GM23338 (cell line): ENCODE results near the gene IL17REL. TPM values are rescaled to one million over a fixed set of nuclear protein-coding genes. Genes with fewer than 3 reads are reported as not detected.

Experiments used
- ATAC-seq: fragments of 200-7000 bp; cut with Tn5 transposase; 3 replicates; pipeline ENCODE4 v1.9.1; 2020
- DNase-seq: peaks from one replicate; pipeline ENCODE4 v3.0.0-alpha.2; 2015; ENCODE audit warnings: low spot score
- H2AFZ ChIP-seq: fragments of 200-600 bp; sonication (generic); 2 replicates; pipeline ENCODE4 v1.8.0; 2016; ENCODE audit warnings: antibody characterized with exemption, mild to moderate bottlenecking, moderate library complexity
- H3F3A ChIP-seq: fragments of 200-600 bp; sonication (generic); replicated peaks from 2 replicates; pipeline ENCODE4 v1.8.0; 2017; ENCODE audit warnings: antibody characterized with exemption, mixed run types, low read depth
- H3K27ac ChIP-seq: fragments of 200-600 bp; sonication (generic); 2 replicates; pipeline ENCODE4 v1.6.1; 2016; ENCODE audit warnings: low read depth
- H3K27me3 ChIP-seq: fragments of 200-600 bp; sonication (generic); 2 replicates; pipeline ENCODE4 v1.8.0; 2016; ENCODE audit warnings: mild to moderate bottlenecking, mixed run types, moderate library complexity; ENCODE audit not compliant: insufficient read depth
- H3K36me3 ChIP-seq: fragments of 200-600 bp; sonication (generic); 2 replicates; pipeline ENCODE4 v1.8.0; 2016; ENCODE audit warnings: mild to moderate bottlenecking; ENCODE audit not compliant: insufficient read depth
- H3K4me1 ChIP-seq: fragments of 200-600 bp; sonication (generic); 2 replicates; pipeline ENCODE4 v1.8.0; 2016; ENCODE audit warnings: mild to moderate bottlenecking, moderate library complexity; ENCODE audit not compliant: insufficient read depth
- H3K4me2 ChIP-seq: fragments of 200-600 bp; sonication (generic); 2 replicates; pipeline ENCODE4 v1.7.1; 2017; ENCODE audit warnings: mixed run types
- H3K4me3 ChIP-seq: fragments of 200-600 bp; sonication (generic); 2 replicates; pipeline ENCODE4 v1.6.1; 2016; ENCODE audit warnings: mixed run types
- H3K79me2 ChIP-seq: fragments of 200-600 bp; sonication (generic); replicated peaks from 2 replicates; pipeline ENCODE4 v1.8.0; 2017; ENCODE audit warnings: mild to moderate bottlenecking; ENCODE audit not compliant: insufficient read depth
- H3K9me2 ChIP-seq: fragments of 200-600 bp; sonication (generic); 2 replicates; pipeline ENCODE4 v1.8.0; 2017; ENCODE audit not compliant: insufficient read depth
- H4K20me1 ChIP-seq: fragments of 200-600 bp; sonication (generic); replicated peaks from 2 replicates; pipeline ENCODE4 v1.8.0; 2017; ENCODE audit warnings: mild to moderate bottlenecking; ENCODE audit not compliant: insufficient read depth
- H3K27ac Mint-ChIP-seq: 2 replicates; pipeline ENCODE4 v1.8.0; 2020; ENCODE audit warnings: inconsistent platforms, mild to moderate bottlenecking, moderate library complexity, mixed read lengths
- H3K27me3 Mint-ChIP-seq: 3 replicates; pipeline ENCODE4 v1.8.0; 2022; ENCODE audit warnings: low read depth, mild to moderate bottlenecking, moderate library complexity, mixed read lengths, inconsistent platforms; ENCODE audit not compliant: insufficient read depth, poor library complexity
- H3K36me3 Mint-ChIP-seq: 3 replicates; pipeline ENCODE4 v1.8.0; 2021; ENCODE audit warnings: low read depth, mild to moderate bottlenecking, inconsistent platforms, moderate library complexity, mixed read lengths
- H3K4me1 Mint-ChIP-seq: 3 replicates; pipeline ENCODE4 v1.8.0; 2020; ENCODE audit warnings: mild to moderate bottlenecking, inconsistent platforms, mixed read lengths
- H3K4me3 Mint-ChIP-seq: 3 replicates; pipeline ENCODE4 v1.8.0; 2021; ENCODE audit warnings: moderate library complexity, mild to moderate bottlenecking, inconsistent platforms, mixed read lengths
- H3K9me3 Mint-ChIP-seq: 3 replicates; pipeline ENCODE4 v1.8.0; 2020; ENCODE audit warnings: moderate library complexity, mild to moderate bottlenecking, inconsistent platforms, mixed read lengths
- CREB1 ChIP-seq: fragments of 250-450 bp; sonication (Bioruptor Pico); IDR thresholded peaks from 2 replicates; pipeline ENCODE4 v1.5.0; 2020; ENCODE audit warnings: low read depth, mild to moderate bottlenecking, moderate library complexity
- EZH2 ChIP-seq: fragments of 200-600 bp; sonication (generic); IDR thresholded peaks from one replicate; pipeline ENCODE4 v1.8.0; 2017; ENCODE audit warnings: antibody characterized with exemption, mild to moderate bottlenecking, low read depth; ENCODE audit not compliant: unreplicated experiment
- EZH2phosphoT487 ChIP-seq: fragments of 200-600 bp; sonication (generic); IDR thresholded peaks from one replicate; pipeline ENCODE4 v1.8.1; 2018; ENCODE audit warnings: antibody characterized with exemption; ENCODE audit not compliant: unreplicated experiment
- NANOG ChIP-seq: IDR thresholded peaks from 2 replicates; pipeline ENCODE4 v1.6.1; 2016; ENCODE audit warnings: antibody characterized with exemption, borderline replicate concordance
- POLR2AphosphoS5 ChIP-seq: IDR thresholded peaks from 2 replicates; pipeline ENCODE4 v1.6.1; 2016; ENCODE audit warnings: antibody characterized with exemption, low read depth
- polyA plus RNA-seq: library from polyadenylated mRNA; unstranded; fragments of >200 nt; fragmentation: Nextera tagmentation; extraction: Ambion mirVana; gene quantifications from 2 replicates; pipeline ENCODE4 v1.2.1, GENCODE V29; 2016
- total RNA-seq: library from RNA; depleted of rRNA; stranded (reverse); fragments of >200 nt; shearing (Covaris generic); gene quantifications from 2 replicates; pipeline ENCODE4 v1.2.3, GENCODE V29; 2014
- TF ChIP-seq, protein P1 (sequence below): IDR thresholded peaks from one replicate; pipeline ENCODE4 v1.6.1; 2018; ENCODE audit warnings: antibody characterized with exemption; ENCODE audit not compliant: unreplicated experiment
- TF ChIP-seq, protein P2 (sequence below): IDR thresholded peaks from 2 replicates; pipeline ENCODE4 v1.6.1; 2016; ENCODE audit warnings: antibody characterized with exemption

Gene IL17REL
- total and polyA plus RNA-seq, 2 experiments from 2014 or later: 0.31 TPM; not detected in 1

DNA sequence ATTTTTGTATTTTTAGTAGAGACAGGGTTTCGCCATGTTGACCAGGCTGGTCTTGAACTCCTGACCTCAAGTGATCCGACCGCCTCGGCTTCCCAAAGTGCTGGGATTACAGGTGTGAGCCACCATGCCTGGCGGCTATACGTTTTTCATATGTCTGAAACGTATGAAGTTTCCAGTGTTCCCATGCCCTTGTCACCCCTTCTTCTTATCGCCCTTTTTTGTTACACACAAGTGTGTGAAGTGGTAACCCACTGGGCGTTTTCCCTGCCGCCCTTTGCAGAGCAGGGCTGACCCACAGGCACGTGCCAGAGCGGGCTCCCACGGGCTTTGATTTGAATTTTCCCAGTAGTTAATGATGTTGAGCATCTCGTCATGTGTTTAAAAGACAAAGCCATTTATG is 35.0 kb downstream of the IL17REL start (continued):
- TF ChIP-seq, protein P1, sequence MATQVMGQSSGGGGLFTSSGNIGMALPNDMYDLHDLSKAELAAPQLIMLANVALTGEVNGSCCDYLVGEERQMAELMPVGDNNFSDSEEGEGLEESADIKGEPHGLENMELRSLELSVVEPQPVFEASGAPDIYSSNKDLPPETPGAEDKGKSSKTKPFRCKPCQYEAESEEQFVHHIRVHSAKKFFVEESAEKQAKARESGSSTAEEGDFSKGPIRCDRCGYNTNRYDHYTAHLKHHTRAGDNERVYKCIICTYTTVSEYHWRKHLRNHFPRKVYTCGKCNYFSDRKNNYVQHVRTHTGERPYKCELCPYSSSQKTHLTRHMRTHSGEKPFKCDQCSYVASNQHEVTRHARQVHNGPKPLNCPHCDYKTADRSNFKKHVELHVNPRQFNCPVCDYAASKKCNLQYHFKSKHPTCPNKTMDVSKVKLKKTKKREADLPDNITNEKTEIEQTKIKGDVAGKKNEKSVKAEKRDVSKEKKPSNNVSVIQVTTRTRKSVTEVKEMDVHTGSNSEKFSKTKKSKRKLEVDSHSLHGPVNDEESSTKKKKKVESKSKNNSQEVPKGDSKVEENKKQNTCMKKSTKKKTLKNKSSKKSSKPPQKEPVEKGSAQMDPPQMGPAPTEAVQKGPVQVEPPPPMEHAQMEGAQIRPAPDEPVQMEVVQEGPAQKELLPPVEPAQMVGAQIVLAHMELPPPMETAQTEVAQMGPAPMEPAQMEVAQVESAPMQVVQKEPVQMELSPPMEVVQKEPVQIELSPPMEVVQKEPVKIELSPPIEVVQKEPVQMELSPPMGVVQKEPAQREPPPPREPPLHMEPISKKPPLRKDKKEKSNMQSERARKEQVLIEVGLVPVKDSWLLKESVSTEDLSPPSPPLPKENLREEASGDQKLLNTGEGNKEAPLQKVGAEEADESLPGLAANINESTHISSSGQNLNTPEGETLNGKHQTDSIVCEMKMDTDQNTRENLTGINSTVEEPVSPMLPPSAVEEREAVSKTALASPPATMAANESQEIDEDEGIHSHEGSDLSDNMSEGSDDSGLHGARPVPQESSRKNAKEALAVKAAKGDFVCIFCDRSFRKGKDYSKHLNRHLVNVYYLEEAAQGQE: no peak
- TF ChIP-seq POLR2AphosphoS5: no peak
- TF ChIP-seq CREB1: no peak
- TF ChIP-seq, protein P2, sequence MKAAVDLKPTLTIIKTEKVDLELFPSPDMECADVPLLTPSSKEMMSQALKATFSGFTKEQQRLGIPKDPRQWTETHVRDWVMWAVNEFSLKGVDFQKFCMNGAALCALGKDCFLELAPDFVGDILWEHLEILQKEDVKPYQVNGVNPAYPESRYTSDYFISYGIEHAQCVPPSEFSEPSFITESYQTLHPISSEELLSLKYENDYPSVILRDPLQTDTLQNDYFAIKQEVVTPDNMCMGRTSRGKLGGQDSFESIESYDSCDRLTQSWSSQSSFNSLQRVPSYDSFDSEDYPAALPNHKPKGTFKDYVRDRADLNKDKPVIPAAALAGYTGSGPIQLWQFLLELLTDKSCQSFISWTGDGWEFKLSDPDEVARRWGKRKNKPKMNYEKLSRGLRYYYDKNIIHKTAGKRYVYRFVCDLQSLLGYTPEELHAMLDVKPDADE: no peak

DNA sequence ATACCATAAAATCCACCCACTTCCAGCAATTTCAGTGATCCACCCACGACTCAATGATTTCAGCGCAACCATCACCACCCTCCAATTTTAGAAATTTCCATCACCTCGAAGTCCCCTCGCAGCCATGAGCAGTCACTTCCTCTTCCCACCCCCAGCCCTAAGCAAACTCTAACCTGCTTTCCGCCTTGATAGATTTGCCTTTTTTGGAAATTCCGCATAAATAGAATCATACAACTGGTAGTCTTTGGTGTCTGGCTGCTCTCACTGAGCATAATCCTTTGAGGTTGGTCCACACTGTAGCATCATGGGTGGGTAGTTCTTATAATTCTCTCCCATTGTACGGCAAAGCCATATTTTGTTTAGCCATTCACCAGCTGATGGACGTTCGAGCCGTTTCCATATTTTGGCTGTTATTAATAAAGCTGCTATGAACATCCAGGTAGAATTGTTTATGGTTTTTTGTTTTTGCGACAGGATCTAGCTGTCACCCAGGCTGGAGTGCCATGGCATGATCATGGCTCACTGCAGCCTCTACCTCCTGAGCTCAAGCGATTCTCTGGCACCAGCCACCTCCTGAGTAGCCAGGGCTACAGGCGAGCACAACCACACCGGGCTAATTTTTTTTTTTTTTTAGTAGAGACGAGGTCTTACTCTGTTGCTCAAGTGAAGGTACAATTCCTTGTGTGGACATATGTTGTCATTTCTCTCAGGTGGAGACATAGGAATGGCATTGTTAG is 36.0 kb downstream of the IL17REL start:
- H3K36me3 ChIP-seq: no peaks in the 10 kb centered on the region
- Mint-ChIP-seq H3K27me3 (peaks cover 3% of the 10 kb centered on the region), H3K9me3 (peaks cover 13% of the 10 kb centered on the region), H3K4me1 (peaks cover 4% of the 10 kb centered on the region; the same call in 1 of the 3 replicates), H3K4me3 (no peak overlapping the region), H3K36me3 (peaks cover 7% of the 10 kb centered on the region), H3K27ac (no peak overlapping the region)
- H4K20me1 ChIP-seq: no peaks in the 10 kb centered on the region
- no peaks in the 10 kb centered on the region for H3K79me2 ChIP-seq
- H3F3A ChIP-seq: peaks cover 10% of the 10 kb centered on the region; the same call in 1 of the 2 replicates
- H3K4me2 ChIP-seq: no peak overlapping the region
- no peak overlapping the region for H3K4me3 ChIP-seq
- no peak for DNase-seq
- H3K27ac ChIP-seq: no peak overlapping the region
- H3K4me1 ChIP-seq: no peaks in the 10 kb centered on the region
- H3K9me2 ChIP-seq: no peaks in the 10 kb centered on the region
- H3K27me3 ChIP-seq: peaks cover 16% of the 10 kb centered on the region
- ATAC-seq: no peak
- H2AFZ ChIP-seq: no peak overlapping the region
- TF ChIP-seq NANOG (no peak), CREB1 (no peak), EZH2phosphoT487 (no peak), POLR2AphosphoS5 (no peak), EZH2 (no peak)
- TF ChIP-seq, protein P2: no peak
- TF ChIP-seq, protein P1: no peak
